HCT116 (cell line): ENCODE measurements around the gene TMA16. TPM values are rescaled to one million over a fixed set of nuclear protein-coding genes. Genes with fewer than 3 reads are reported as not detected.

ENCODE experiments used
- ATAC-seq: fragments of 200-7000 bp; cut with Tn5 transposase; 2 replicates; pipeline ENCODE4 v1.9.1; 2020; ENCODE audit warnings: mild to moderate bottlenecking, moderate library complexity
- BruUV-seq: library from RNA; stranded (reverse); fragments of 400-500 nt; replicated peaks from 2 replicates; lab custom pipeline; 2021; lab: Mats Ljungman, UMichigan
- CTCF ChIA-PET: fragments of 300-600 bp; sonication (Branson Sonifier 250); formaldehyde crosslinking; loops from one replicate; lab custom pipeline; 2021; ENCODE audit warnings: antibody characterized with exemption; lab: Charles Lee
- POLR2A ChIA-PET: fragments of 300-600, 350-600 bp; sonication (Branson Sonifier 250); formaldehyde crosslinking; loops from one replicate; lab custom pipeline; 2021; ENCODE audit warnings: antibody characterized with exemption; lab: Charles Lee
- RAD21 ChIA-PET, 2 experiments: fragments of 300-600 bp; sonication (Branson Sonifier 250); formaldehyde crosslinking; loops; one replicate each; lab custom pipeline; 2023; ENCODE audit warnings: low total read pairs in 2 of 2; ENCODE audit not compliant: uncharacterized antibody in 2 of 2, unreplicated experiment in 2 of 2, low non-redundant PET in 1 of 2; lab: Charles Lee
- DNase-seq: peaks from one replicate; pipeline ENCODE4 v3.0.0-alpha.2; 2010; ENCODE audit warnings: low read depth, low spot score
- H2AFZ ChIP-seq: fragments of 200-600 bp; shearing (Covaris generic), sonication (generic); 2 replicates; pipeline ENCODE4 v1.6.1; 2017; ENCODE audit warnings: low read depth, mixed run types, mixed read lengths, antibody characterized with exemption, low read length; ENCODE audit not compliant: poor library complexity, severe bottlenecking
- H3K27ac ChIP-seq: 2 replicates; pipeline ENCODE4 v1.5.1; 2012; ENCODE audit warnings: low read depth, low read length
- H3K27me3 ChIP-seq: fragments of 200-600 bp; sonication (generic); 2 replicates; pipeline ENCODE4 v1.6.1; 2016; ENCODE audit warnings: mixed run types, low read length, mixed read lengths; ENCODE audit not compliant: insufficient read depth
- H3K36me3 ChIP-seq, 2 experiments: fragments of 200-500 bp in 1 of 2; fragments of 200-600 bp in 1 of 2; sonication (Bioruptor generic) in 1 of 2; sonication (generic) in 1 of 2; 2 replicates each; pipeline versions ENCODE4 v1.5.1 to v1.6.1; 2014 to 2016; ENCODE audit warnings: low read length in 2 of 2, inconsistent platforms in 1 of 2, mixed read lengths in 1 of 2, mixed run types in 1 of 2; ENCODE audit not compliant: insufficient read depth in 2 of 2, control insufficient read depth in 1 of 2
- H3K4me1 ChIP-seq, 2 experiments: fragments of 200-600 bp in 1 of 2; sonication (generic) in 1 of 2; 2 replicates each; pipeline versions ENCODE4 v1.5.1 to v1.6.1; 2012 to 2017; ENCODE audit warnings: low read length in 2 of 2, inconsistent platforms in 1 of 2, mild to moderate bottlenecking in 1 of 2, mixed read lengths in 1 of 2, mixed run types in 1 of 2, moderate library complexity in 1 of 2; ENCODE audit not compliant: insufficient read depth in 2 of 2, control insufficient read depth in 1 of 2
- H3K4me2 ChIP-seq: fragments of 200-600 bp; sonication (generic); 2 replicates; pipeline ENCODE4 v1.6.1; 2017; ENCODE audit warnings: mixed run types, low read length, mixed read lengths
- H3K4me3 ChIP-seq, 2 experiments: fragments of 200-600 bp in 1 of 2; sonication (generic) in 1 of 2; replicated peaks in 1 of 2; 2 replicates each; pipeline ENCODE4 v1.5.1; 2011 to 2016; ENCODE audit warnings: low read length in 2 of 2, control low read depth in 1 of 2, low read depth in 1 of 2, mild to moderate bottlenecking in 1 of 2, mixed read lengths in 1 of 2, mixed run types in 1 of 2
- H3K79me2 ChIP-seq: fragments of 200-600 bp; sonication (generic); 2 replicates; pipeline ENCODE4 v1.6.1; 2017; ENCODE audit warnings: mild to moderate bottlenecking, mixed run types, low read length, moderate library complexity, mixed read lengths; ENCODE audit not compliant: insufficient read depth
- H3K9ac ChIP-seq: fragments of 200-600 bp; sonication (generic); 2 replicates; pipeline ENCODE4 v1.6.1; 2016; ENCODE audit warnings: low read length, mixed read lengths
- H3K9me2 ChIP-seq: fragments of 200-600 bp; sonication (generic), shearing (Covaris generic); 2 replicates; pipeline ENCODE4 v1.6.1; 2017; ENCODE audit warnings: mixed run types, mild to moderate bottlenecking, moderate library complexity; ENCODE audit not compliant: insufficient read depth
- H3K9me3 ChIP-seq, 2 experiments: fragments of 200-500 bp in 1 of 2; fragments of 200-600 bp in 1 of 2; sonication (Bioruptor generic) in 1 of 2; sonication (generic) in 1 of 2; 2 replicates each; pipeline ENCODE4 v1.6.1; 2014 to 2017; ENCODE audit warnings: low read length in 2 of 2, mixed read lengths in 2 of 2, inconsistent platforms in 1 of 2, low read depth in 1 of 2, mild to moderate bottlenecking in 1 of 2, mixed run types in 1 of 2, moderate library complexity in 1 of 2; ENCODE audit not compliant: control insufficient read depth in 1 of 2, insufficient read depth in 1 of 2
- H4K20me1 ChIP-seq: fragments of 200-600 bp; sonication (generic), shearing (Covaris generic); 2 replicates; pipeline ENCODE4 v1.6.1; 2017; ENCODE audit warnings: mixed run types, mild to moderate bottlenecking, moderate library complexity; ENCODE audit not compliant: insufficient read depth
- ATF3 ChIP-seq: IDR thresholded peaks from 2 replicates; pipeline ENCODE4 v1.6.1; 2012
- CBX3 ChIP-seq: IDR thresholded peaks from 2 replicates; pipeline ENCODE4 v1.6.1; 2012; ENCODE audit warnings: low read depth
- CTCF ChIP-seq, 3 experiments: fragments of 200-600 bp in 1 of 3; sonication (generic) in 1 of 3; IDR thresholded peaks in 2 of 3; conservative IDR thresholded peaks in 1 of 3; 2 replicates each; pipeline ENCODE4 v1.5.1; 2012 to 2017; ENCODE audit warnings: low read depth in 2 of 3, low read length in 2 of 3, antibody characterized with exemption in 1 of 3, borderline replicate concordance in 1 of 3, control low read depth in 1 of 3, mild to moderate bottlenecking in 1 of 3, mixed read lengths in 1 of 3, mixed run types in 1 of 3, moderate library complexity in 1 of 3; ENCODE audit not compliant: insufficient read depth in 1 of 3
- EGR1 ChIP-seq: IDR thresholded peaks from 2 replicates; pipeline ENCODE4 v1.6.1; 2012; ENCODE audit warnings: low read depth
- ELF1 ChIP-seq: IDR thresholded peaks from 2 replicates; pipeline ENCODE4 v1.6.1; 2012; ENCODE audit warnings: low read depth, borderline replicate concordance
- EZH2 ChIP-seq: fragments of 200-600 bp; sonication (generic); IDR thresholded peaks from 2 replicates; pipeline ENCODE4 v1.6.1; 2017; ENCODE audit warnings: antibody characterized with exemption, mixed run types
- EZH2phosphoT487 ChIP-seq: fragments of 200-600 bp; IDR thresholded peaks from 2 replicates; pipeline ENCODE4 v1.6.1; 2018; ENCODE audit warnings: antibody characterized with exemption, borderline replicate concordance
- FOSL1 ChIP-seq: IDR thresholded peaks from 2 replicates; pipeline ENCODE4 v1.6.1; 2012; ENCODE audit warnings: low read depth
- MAX ChIP-seq: IDR thresholded peaks from 2 replicates; pipeline ENCODE4 v1.6.1; 2012
- POLR2AphosphoS5 ChIP-seq: IDR thresholded peaks from 2 replicates; pipeline ENCODE4 v1.6.1; 2011; ENCODE audit warnings: mild to moderate bottlenecking, low read depth, low read length, moderate library complexity
- RAD21 ChIP-seq: IDR thresholded peaks from 2 replicates; pipeline ENCODE4 v1.6.1; 2012; ENCODE audit warnings: low read depth, mild to moderate bottlenecking
- SIN3A ChIP-seq: IDR thresholded peaks from 2 replicates; pipeline ENCODE4 v1.6.1; 2012; ENCODE audit warnings: low read depth
- TCF7L2 ChIP-seq: IDR thresholded peaks from 2 replicates; pipeline ENCODE4 v1.7.0; 2011; ENCODE audit warnings: borderline replicate concordance, inconsistent platforms; ENCODE audit not compliant: insufficient read depth, insufficient read length; ENCODE audit errors: extremely low read depth
- YY1 ChIP-seq: IDR thresholded peaks from 2 replicates; pipeline ENCODE4 v1.6.1; 2011; ENCODE audit warnings: low read length, low read depth, moderate library complexity, mild to moderate bottlenecking; ENCODE audit not compliant: insufficient replicate concordance; ENCODE audit errors: extremely low read depth
- ZFX ChIP-seq: fragments of 450-650 bp; IDR thresholded peaks from 2 replicates; pipeline ENCODE4 v1.6.1; 2017
- ZNF274 ChIP-seq: fragments of 200-500 bp; sonication (Bioruptor generic); IDR thresholded peaks from 2 replicates; pipeline ENCODE4 v1.6.1; 2014; ENCODE audit warnings: mild to moderate bottlenecking, low read depth, low read length, inconsistent platforms
- intact Hi-C: fragments of 100-400 bp; cut with micrococcal nuclease; formaldehyde crosslinking; loops from 2 replicates; pipeline ENCODE4 v1.10.0; 2022
- total RNA-seq: library from RNA; stranded (reverse); gene quantifications from one replicate; pipeline ENCODE4 v1.2.1, GENCODE V29; 2021; ENCODE audit not compliant: unreplicated experiment

Gene TMA16
- total RNA-seq, 1 experiment from 2014 or later = 52.7 TPM

GRCh38 chr4:163542275-163542674, 47.8 kb downstream of the TMA16 start:
- no peak for DNase-seq
- Histone ChIP-seq H4K20me1 (no peaks in the 10 kb centered on the region), H3K9me3 (no peaks in the 10 kb centered on the region), H3K4me1 (peaks cover 0 to 7% of the 10 kb centered on the region in 2 experiments; a peak in 1 of 4 replicates), H3K27ac (no peak overlapping the region), H2AFZ (no peak overlapping the region), H3K9ac (no peak overlapping the region), H3K4me2 (no peak overlapping the region), H3K79me2 (no peaks in the 10 kb centered on the region), H3K27me3 (no peaks in the 10 kb centered on the region), H3K9me2 (no peaks in the 10 kb centered on the region), H3K4me3 (no peak overlapping the region), H3K36me3 (peaks cover 0 to 6% of the 10 kb centered on the region in 2 experiments; a peak in 1 of 4 replicates)
- ChIA-PET CTCF (no interaction called here), RAD21 (no interaction called here), POLR2A (interaction anchor here (1.6 kb wide), 1 partner anchor 49 kb away, joined by 5 read pairs; no protein-coding TSS in a partner anchor)
- peak; percentile 43; the same call in 1 of the 2 replicates for ATAC-seq
- TF ChIP-seq TCF7L2 = no peak
- TF ChIP-seq RAD21 = no peak
- no peak for TF ChIP-seq ATF3
- no peak for TF ChIP-seq YY1
- TF ChIP-seq CBX3 = no peak
- no peak for TF ChIP-seq EZH2
- TF ChIP-seq ZFX = no peak
- no peak for TF ChIP-seq FOSL1
- no peak for TF ChIP-seq CTCF (IDR thresholded peaks at IDR 0.05 in 2 of 3, conservative IDR thresholded peaks at IDR 0.05 in 1 of 3; ENCODE audit: borderline replicate concordance in 1 of 3, insufficient read depth in 1 of 3, low read depth in 2 of 3, low read length in 2 of 3)
- no peak for TF ChIP-seq EGR1
- no peak for TF ChIP-seq MAX
- no peak for TF ChIP-seq EZH2phosphoT487
- no peak for TF ChIP-seq ELF1
- TF ChIP-seq ZNF274 = no peak
- no peak for TF ChIP-seq SIN3A
- no peak for TF ChIP-seq POLR2AphosphoS5
- BruUV-seq = no TSS peak
- intact Hi-C loops = no loop called here
